Pulmonary artery endothelial cell (primary cell): ENCODE data around the gene MS4A6A. TPM values are rescaled to one million over a fixed set of nuclear protein-coding genes. Genes with fewer than 3 reads are reported as not detected.
"Not testable (repeated sequence)": the region's sequence is repeated elsewhere in the genome, so short reads cannot be mapped to it uniquely, and the experiment has no call there.

Experiments used
- DNase-seq: peaks from one replicate; pipeline ENCODE4 v3.0.0-alpha.2; 2011; ENCODE audit warnings: low read depth, low spot score
- total RNA-seq: library from RNA; depleted of rRNA; stranded (reverse); fragments of >200 nt; gene quantifications from 2 replicates; pipeline ENCODE4 v1.2.3, GENCODE V29; 2014

Gene MS4A6A
- total RNA-seq, 1 donor from 2014 or later, result 0.33 TPM

DNA sequence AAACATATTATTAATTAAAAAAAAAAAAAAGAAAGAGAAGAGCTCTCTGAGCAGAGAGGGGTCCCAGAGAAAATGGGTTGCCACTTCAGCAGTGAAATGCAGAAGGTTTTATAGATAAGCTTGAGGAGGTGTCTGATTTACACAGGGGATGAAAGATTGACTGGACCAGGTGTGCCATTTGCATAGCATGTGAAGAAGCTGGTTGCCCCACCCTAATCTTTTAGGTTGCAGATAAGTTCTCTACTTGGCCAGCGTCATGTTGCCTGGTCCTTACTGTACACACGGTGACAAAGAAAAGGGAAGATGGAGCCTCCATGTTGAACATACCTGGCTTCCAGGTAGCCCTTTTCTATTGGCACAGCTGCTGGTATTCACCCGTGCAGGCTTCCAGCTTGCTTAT lies 53.0 kb downstream of the MS4A6A start:
- DNase-seq, result no peak

DNA sequence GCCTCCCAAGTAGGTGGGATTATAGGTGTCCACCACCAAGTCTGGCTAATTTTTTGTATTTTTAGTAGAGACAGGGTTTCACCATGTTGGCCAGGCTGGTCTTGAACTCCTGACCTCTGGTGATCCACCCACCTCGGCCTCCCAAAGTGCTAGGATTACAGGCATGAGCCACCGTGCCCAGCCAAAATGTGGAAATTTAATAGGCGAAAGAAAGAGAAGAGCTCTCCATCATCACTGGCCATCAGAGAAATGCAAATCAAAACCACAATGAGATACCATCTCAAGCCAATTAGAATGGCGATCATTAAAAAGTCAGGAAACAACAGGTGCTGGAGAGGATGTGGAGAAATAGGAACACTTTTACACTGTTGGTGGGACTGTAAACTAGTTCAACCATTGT lies 54.0 kb downstream of the MS4A6A start:
- not testable (repeated sequence) for DNase-seq

DNA sequence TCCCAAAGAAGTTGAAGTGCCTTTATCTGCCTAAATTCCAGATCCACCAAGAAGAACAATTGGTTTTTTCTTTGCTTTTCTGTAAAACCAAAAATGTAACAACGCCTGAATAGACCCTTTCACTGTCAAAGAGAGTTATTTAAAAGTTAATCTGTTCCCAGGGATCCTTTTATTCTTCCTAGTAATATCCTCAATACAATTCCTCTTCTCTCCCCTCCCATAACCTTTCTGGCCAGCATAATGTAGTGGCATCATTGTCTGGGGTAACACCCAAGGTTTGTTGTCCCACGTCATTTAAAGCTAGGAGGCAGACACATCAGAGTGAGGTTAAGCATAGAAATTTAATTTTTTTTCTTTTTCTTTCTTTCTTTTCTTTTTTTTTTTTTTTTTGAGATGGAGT lies 54.5 kb downstream of the MS4A6A start:
- no peak for DNase-seq

DNA sequence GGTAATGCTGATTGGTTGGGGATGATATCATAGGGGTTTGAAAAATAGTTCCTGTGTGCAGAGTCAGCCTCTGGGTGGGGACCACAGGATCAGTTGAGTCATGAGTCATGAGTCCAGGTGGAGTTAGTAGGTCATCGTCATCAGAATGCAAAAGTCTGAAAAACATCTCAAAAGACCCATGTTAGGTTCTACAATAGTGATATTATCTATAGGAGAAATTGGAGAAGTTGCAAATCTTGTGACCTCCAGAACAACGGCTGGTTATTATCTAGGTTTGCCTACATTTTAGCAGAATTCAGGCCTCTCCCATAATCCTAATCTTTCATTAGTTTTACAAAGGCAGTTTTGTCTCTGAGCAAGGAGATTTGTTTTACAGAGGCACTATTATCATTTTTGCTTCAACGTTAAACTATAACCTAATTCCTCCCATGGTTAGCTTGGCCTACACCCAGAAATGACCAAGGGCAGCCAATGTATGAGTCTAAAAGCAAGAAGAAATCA lies 55.5 kb downstream of the MS4A6A start:
- DNase-seq, result no peak

DNA sequence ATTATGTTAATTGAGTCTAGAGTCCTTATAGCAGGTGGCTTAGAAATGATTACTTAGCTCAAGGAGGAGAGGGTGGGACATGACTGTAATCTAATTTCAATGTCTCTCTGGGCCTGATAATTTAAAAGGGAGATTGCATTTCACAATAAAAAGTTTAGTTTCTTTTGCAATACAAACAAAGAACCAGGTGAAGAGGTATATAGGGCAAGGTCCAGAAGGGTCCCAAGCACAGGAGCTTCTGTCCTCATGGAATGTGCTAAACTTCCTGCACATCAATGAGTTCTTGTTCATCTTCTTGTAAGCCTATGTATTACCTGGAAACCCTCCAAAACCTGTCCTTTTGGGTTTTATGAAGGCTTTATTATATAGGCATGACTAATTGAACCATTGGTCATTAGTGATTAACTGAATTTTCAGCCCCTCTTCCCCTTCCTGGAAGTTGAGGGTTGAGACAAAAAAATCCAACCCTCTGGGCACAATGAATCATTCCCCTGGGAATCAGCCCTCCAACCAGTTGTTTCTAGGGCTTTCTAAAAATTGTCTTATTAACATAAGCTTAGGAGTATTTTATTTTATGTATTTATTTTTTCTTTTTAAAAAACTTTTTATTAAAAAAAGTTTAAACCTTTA lies 56.8 kb downstream of the MS4A6A start:
- no peak for DNase-seq

DNA sequence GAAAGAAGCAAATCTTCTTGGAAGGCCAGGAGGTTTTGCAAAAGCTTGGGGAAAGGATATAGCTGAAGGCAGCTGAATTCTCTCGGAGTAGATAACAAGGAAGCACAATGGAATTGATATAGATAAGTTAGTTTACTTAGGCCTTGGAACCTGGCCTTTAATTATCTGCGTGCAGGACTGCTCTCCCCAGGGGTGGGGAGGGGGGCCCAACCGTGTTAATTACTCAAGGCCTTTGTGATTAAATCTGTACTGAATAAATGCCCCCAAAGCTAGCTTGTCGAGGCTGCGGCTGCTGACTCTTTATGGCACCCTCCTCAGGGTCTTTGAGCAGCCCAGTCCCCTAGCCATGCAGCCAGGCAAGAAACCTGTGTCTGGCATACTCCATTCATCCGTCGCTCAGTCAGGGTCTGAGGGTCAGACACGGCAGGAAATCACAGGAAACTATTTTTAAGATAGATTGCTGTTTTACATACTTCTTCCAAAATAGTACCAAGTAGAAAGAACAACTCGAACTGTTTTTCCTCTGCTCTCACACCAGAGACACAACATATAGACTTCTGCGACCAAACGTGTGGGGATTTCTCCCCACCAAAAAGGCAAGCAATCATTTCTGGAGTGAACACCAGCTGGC lies 58.0 kb downstream of the MS4A6A start:
- DNase-seq, result no peak

Other genes with a start within 250 kb of the MS4A6A start
- gene OOSP1, start 244.7 kb downstream of the MS4A6A start, total RNA-seq, result not detected in 2 replicates
- gene OOSP4A, start 219.1 kb downstream of the MS4A6A start, total RNA-seq, result not detected in 2 replicates
- not detected in 2 replicates for gene OOSP4B, start 165.9 kb downstream of the MS4A6A start, total RNA-seq
- not detected in 2 replicates for gene OOSP2, start 142.7 kb downstream of the MS4A6A start, total RNA-seq
- gene MS4A3, start 126.4 kb downstream of the MS4A6A start, total RNA-seq, result not detected in 2 replicates
- gene MS4A2, start 94.4 kb downstream of the MS4A6A start, total RNA-seq, result not detected in 2 replicates
- not detected in 2 replicates for gene MS4A4E, start 60.1 kb upstream of the MS4A6A start, total RNA-seq
- gene MS4A4A, start 97.6 kb upstream of the MS4A6A start, total RNA-seq, result not detected in 2 replicates
- not detected in 2 replicates for gene MS4A6E, start 144.2 kb upstream of the MS4A6A start, total RNA-seq
- not detected in 2 replicates for gene MS4A7, start 195.4 kb upstream of the MS4A6A start, total RNA-seq
- gene MS4A14, start 213.4 kb upstream of the MS4A6A start, total RNA-seq, result not detected in 2 replicates
- gene MS4A5, start 246.5 kb upstream of the MS4A6A start, total RNA-seq, result not detected in 2 replicates